HepG2 (cell line): ENCODE measurements around the gene NDUFAF8. TPM values are rescaled to one million over a fixed set of nuclear protein-coding genes. Genes with fewer than 3 reads are reported as not detected.

Source experiments
- BRF2 ChIP-seq: sonication (generic); formaldehyde crosslinking; IDR thresholded peaks from 2 replicates; pipeline ENCODE4 v1.8.1; 2022; ENCODE audit warnings: mild to moderate bottlenecking, missing genetic modification reagents
- FOXJ3 ChIP-seq: sonication (generic); formaldehyde crosslinking; IDR thresholded peaks from 2 replicates; pipeline ENCODE4 v1.4.0; 2020; ENCODE audit warnings: missing genetic modification reagents, mild to moderate bottlenecking, borderline replicate concordance
- KLF11 ChIP-seq: IDR thresholded peaks from 2 replicates; pipeline ENCODE4 v1.6.1; 2016; ENCODE audit warnings: missing compliant biosample characterization
- MIXL1 ChIP-seq: IDR thresholded peaks from 2 replicates; pipeline ENCODE4 v1.6.1; 2016
- MTA1 ChIP-seq: sonication (generic); formaldehyde crosslinking; IDR thresholded peaks from 2 replicates; pipeline ENCODE4 v1.4.0; 2020; ENCODE audit warnings: missing genetic modification reagents, mild to moderate bottlenecking, borderline replicate concordance
- NFAT5 ChIP-seq: sonication (generic); formaldehyde crosslinking; IDR thresholded peaks from 2 replicates; pipeline ENCODE4 v1.4.0; 2020; ENCODE audit warnings: missing genetic modification reagents
- RXRA ChIP-seq: sonication (generic); formaldehyde crosslinking; IDR thresholded peaks from 2 replicates; pipeline ENCODE4 v1.5.1; 2020; ENCODE audit warnings: missing genetic modification reagents
- SALL1 ChIP-seq: sonication (generic); formaldehyde crosslinking; IDR thresholded peaks from 2 replicates; pipeline ENCODE4 v1.8.0; 2022; ENCODE audit warnings: mild to moderate bottlenecking, missing genetic modification reagents
- SMARCE1 ChIP-seq: fragments of 450-650 bp; IDR thresholded peaks from 2 replicates; pipeline ENCODE4 v1.6.1; 2017; ENCODE audit warnings: borderline replicate concordance
- SOX13 ChIP-seq, 3 experiments: fragments of 450-650 bp in 1 of 3; sonication (generic) in 1 of 3; formaldehyde crosslinking in 1 of 3; IDR thresholded peaks in 2 of 3; conservative IDR thresholded peaks in 1 of 3; 2 replicates each; pipeline versions ENCODE4 v1.5.0 to v1.6.1; 2016 to 2020; ENCODE audit warnings: antibody characterized with exemption in 1 of 3, mild to moderate bottlenecking in 1 of 3, missing compliant biosample characterization in 1 of 3, missing genetic modification reagents in 1 of 3, moderate library complexity in 1 of 3
- TFE3 ChIP-seq: IDR thresholded peaks from 2 replicates; pipeline ENCODE4 v1.6.1; 2016
- ZBTB7B ChIP-seq: sonication (generic); formaldehyde crosslinking; IDR thresholded peaks from 2 replicates; pipeline ENCODE4 v1.4.0; 2020; ENCODE audit warnings: missing genetic modification reagents
- ZNF446 ChIP-seq: sonication (generic); formaldehyde crosslinking; IDR thresholded peaks from 2 replicates; pipeline ENCODE4 v1.5.0; 2020; ENCODE audit warnings: mild to moderate bottlenecking, missing genetic modification reagents
- ZNF543 ChIP-seq: sonication (generic); formaldehyde crosslinking; IDR thresholded peaks from 2 replicates; pipeline ENCODE4 v1.4.0; 2020; ENCODE audit warnings: mild to moderate bottlenecking, missing genetic modification reagents
- ZNF598 ChIP-seq: sonication (generic); formaldehyde crosslinking; IDR thresholded peaks from 2 replicates; pipeline ENCODE4 v1.5.1; 2020; ENCODE audit warnings: mild to moderate bottlenecking, missing genetic modification reagents, borderline replicate concordance
- ZNF749 ChIP-seq: sonication (generic); formaldehyde crosslinking; IDR thresholded peaks from 2 replicates; pipeline ENCODE4 v1.8.0; 2022; ENCODE audit warnings: mild to moderate bottlenecking, missing genetic modification reagents, moderate library complexity, borderline replicate concordance
- polyA plus RNA-seq, 8 experiments: library from polyadenylated mRNA; depleted of rRNA in 3 of 8; stranded (reverse) in 7 of 8; unstranded in 1 of 8; fragments of >200 nt; fragmentation: Illumina TruSeq in 4 of 8; extraction: Trizol in 4 of 8; gene quantifications; 2 replicates each; pipeline versions ENCODE4 v1.2.1 to v1.2.3, GENCODE V29; 2011 to 2016; ENCODE audit warnings: low read depth in 4 of 8, missing spikeins in 1 of 8, mixed read lengths in 1 of 8; ENCODE audit not compliant: insufficient read depth in 1 of 8
- total RNA-seq, 5 experiments: library from RNA; depleted of rRNA; stranded (reverse); fragments of >200 nt; fragmentation: Illumina TruSeq; extraction: Trizol; gene quantifications; 2 replicates each; pipeline ENCODE4 v1.2.3, GENCODE V29; 2016; ENCODE audit warnings: low read depth in 1 of 5

NDUFAF8 gene
- total and polyA plus RNA-seq, 2 of the 13 experiments (the other 11 are each of a cell fraction or from before 2014, with no cell fraction given), result 75.6 to 233 TPM

GRCh38 chr17:81244358-81245023, 5.4 kb downstream of the NDUFAF8 start (continued):
- TF ChIP-seq SOX13 (IDR thresholded peaks at IDR 0.05), result peak; percentile 54; the same call in 1 of the 2 replicates
- peak in 1 of 2 experiments; percentile 64; a peak in 2 of 4 replicates for TF ChIP-seq SOX13 (CRISPR knock-in tag; conservative IDR thresholded peaks at IDR 0.05 in 1 of 2, IDR thresholded peaks at IDR 0.05 in 1 of 2)
- TF ChIP-seq FOXJ3, result 0 out of 2 replicates have a peak, but pooled peaks have one; percentile 17
- 0 out of 2 replicates have a peak, but pooled peaks have one; percentile 19 for TF ChIP-seq TFE3 (CRISPR knock-in tag)
- TF ChIP-seq SMARCE1, result no peak
- TF ChIP-seq ZNF749, result 0 out of 2 replicates have a peak, but pooled peaks have one; percentile 19
- no peak for TF ChIP-seq MIXL1 (CRISPR knock-in tag)
- no peak for TF ChIP-seq KLF11 (CRISPR knock-in tag)
- peak; percentile 80; the same call in 1 of the 2 replicates for TF ChIP-seq ZNF543 (CRISPR knock-in tag)
- TF ChIP-seq RXRA, result peak; percentile 40
- peak; percentile 62; the same call in 1 of the 2 replicates for TF ChIP-seq ZNF598 (CRISPR knock-in tag)
- TF ChIP-seq BRF2, result 0 out of 2 replicates have a peak, but pooled peaks have one; percentile 64
- peak; percentile 28; the same call in 1 of the 2 replicates for TF ChIP-seq SALL1 (CRISPR knock-in tag)
- TF ChIP-seq MTA1 (CRISPR knock-in tag), result peak; percentile 26; the same call in 1 of the 2 replicates
- peak; percentile 25; the same call in 1 of the 2 replicates for TF ChIP-seq NFAT5 (CRISPR knock-in tag)
- 0 out of 2 replicates have a peak, but pooled peaks have one; percentile 26 for TF ChIP-seq ZNF446 (CRISPR knock-in tag)
- TF ChIP-seq ZBTB7B (CRISPR knock-in tag), result 0 out of 2 replicates have a peak, but pooled peaks have one; percentile 3
